Psoas muscle (tissue), 8 donors: ENCODE results near the gene RPS2. TPM values are rescaled to one million over a fixed set of nuclear protein-coding genes. Genes with fewer than 3 reads are reported as not detected.

Experiments
- ATAC-seq, 4 donors: fragments of 200-7000 bp; cut with Tn5 transposase; one replicate each; pipeline ENCODE4 v1.9.1; 2020; ENCODE audit warnings: moderate library complexity in 3 of 4, mild to moderate bottlenecking in 2 of 4
- DNase-seq, 2 donors: peaks; one replicate each; pipeline ENCODE4 v3.0.0-alpha.2; 2020
- H3K27ac ChIP-seq: fragments of 200-600 bp; one replicate; pipeline ENCODE4 v1.8.0; 2022
- H3K27me3 ChIP-seq, 3 donors: fragments of 200-600 bp in 1 of 3; one replicate each; pipeline versions ENCODE4 v1.6.1 to v1.8.0; 2013 to 2022; ENCODE audit warnings: low read length in 2 of 3, mild to moderate bottlenecking in 2 of 3, moderate library complexity in 1 of 3; ENCODE audit not compliant: insufficient read depth in 3 of 3
- H3K36me3 ChIP-seq, 2 donors: fragments of 200-600 bp in 1 of 2; one replicate each; pipeline versions ENCODE4 v1.6.1 to v1.8.0; 2013 to 2022; ENCODE audit warnings: low read depth in 1 of 2, mild to moderate bottlenecking in 1 of 2, moderate library complexity in 1 of 2; ENCODE audit not compliant: insufficient read depth in 1 of 2
- H3K4me1 ChIP-seq: fragments of 200-600 bp; one replicate; pipeline ENCODE4 v1.8.0; 2022
- H3K4me3 ChIP-seq: fragments of 200-600 bp; one replicate; pipeline ENCODE4 v1.8.0; 2022; ENCODE audit warnings: mild to moderate bottlenecking
- H3K9me3 ChIP-seq: fragments of 200-600 bp; one replicate; pipeline ENCODE4 v1.8.0; 2022
- CTCF ChIP-seq: fragments of 200-600 bp; IDR thresholded peaks from one replicate; pipeline ENCODE4 v1.8.0; 2022; ENCODE audit warnings: antibody characterized with exemption
- WGBS, 3 donors: extraction: QIAGEN DNeasy Blood & Tissue Kit; methylation state at CpG; one replicate each; pipeline versions ENCODE4 v1.1.6 to v1.1.7; 2013; 5-methylcytosine and 5-hydroxymethylcytosine counted together
- intact Hi-C, 2 donors: fragments of 100-400 bp; cut with DNase I; formaldehyde crosslinking; loops; one replicate each; pipeline versions ENCODE4 v1.11.0 to v1.14.2; 2022
- polyA plus RNA-seq, 3 donors: library from polyadenylated mRNA; stranded (reverse); fragments of 200-250 nt; gene quantifications; one replicate each; pipeline ENCODE4 v1.2.3, GENCODE V29; 2013
- total RNA-seq, 4 donors: library from RNA; stranded (reverse); fragmentation: NEBNext Ultra II Directional in 2 of 4; extraction: Animal tissue kit (Norgen Biotek cat#: 25700) in 2 of 4; gene quantifications; one replicate each; pipeline versions ENCODE4 v1.2.1 to v1.2.4, GENCODE V29; 2021 to 2023
- donor health status: healthy with polysubstance abuse.
- donor health status: DM: no; HTN: no; CAD: no; lungs with moderate emphysema.
- donor health status: Bipolar disorder and iron deficiency.
- donor health status: healthy.
- donor health status: DM: yes; HTN: yes; CAD: no.
- donor health status: DM: no; HTN: no; CAD: no.
- donor health status: DM: no; HTN: no; CAD: no.
- donor health status: DM: yes; HTN: yes; CAD: no.

Gene RPS2
- total and polyA plus RNA-seq, 7 donors, result 1,044 to 3,940 (median 1,902) TPM

GRCh38 chr16:1917665-1918350, 46.8 kb downstream of the RPS2 start:
- no peak for TF ChIP-seq CTCF
- H3K4me1 ChIP-seq, result no peaks in the 10 kb centered on the region
- 1 to 2% (median 1%) methylated on average over 38 to 81 of the region's 81 CpGs for WGBS, 3 donors
- intact Hi-C loops, result no loop called here
- no peaks in the 10 kb centered on the region for H3K36me3 ChIP-seq
- no peak overlapping the region for H3K4me3 ChIP-seq
- peaks cover 0 to 83% (median 27%) of the 10 kb centered on the region in 3 donors for H3K27me3 ChIP-seq
- no peak overlapping the region for H3K27ac ChIP-seq
- no peak for ATAC-seq
- no peak for DNase-seq
- H3K9me3 ChIP-seq, result no peaks in the 10 kb centered on the region

- Histone ChIP-seq H3K36me3 (no peaks in the 10 kb centered on the region), H3K9me3 (no peaks in the 10 kb centered on the region), H3K4me3 (no peak overlapping the region), H3K4me1 (no peaks in the 10 kb centered on the region), H3K27ac (no peak overlapping the region), H3K27me3 (peaks cover 0 to 77% (median 26%) of the 10 kb centered on the region in 3 donors)
- DNase-seq, result no peak
- TF ChIP-seq CTCF, result no peak
- ATAC-seq, result no peak
- 6 to 9% (median 6%) methylated on average over 22 of the region's 22 CpGs for WGBS, 3 donors
- intact Hi-C loops, result no loop called here
Observed at GRCh38 chr16:1917056-1917664, 47.5 kb downstream of the RPS2 start.

GRCh38 chr16:1916640-1916990, 48.0 kb downstream of the RPS2 start:
- WGBS, 3 donors, result 7 to 12% (median 9%) methylated on average over 4 to 5 of the region's 5 CpGs
- Histone ChIP-seq H3K27ac (no peak overlapping the region), H3K4me1 (no peaks in the 10 kb centered on the region), H3K36me3 (no peaks in the 10 kb centered on the region), H3K27me3 (peaks cover 0 to 71% (median 28%) of the 10 kb centered on the region in 3 donors), H3K4me3 (no peak overlapping the region), H3K9me3 (no peaks in the 10 kb centered on the region)
- ATAC-seq (no peak), DNase-seq (no peak)
- intact Hi-C loops, result no loop called here
- no peak for TF ChIP-seq CTCF

- DNase-seq (no peak), ATAC-seq (no peak)
- Histone ChIP-seq H3K4me1 (no peaks in the 10 kb centered on the region), H3K27ac (no peak overlapping the region), H3K9me3 (no peaks in the 10 kb centered on the region), H3K36me3 (no peaks in the 10 kb centered on the region), H3K27me3 (peaks cover 0 to 65% (median 28%) of the 10 kb centered on the region in 3 donors), H3K4me3 (no peak overlapping the region)
- intact Hi-C loops, result no loop called here
- TF ChIP-seq CTCF, result no peak
- WGBS, 3 donors, result 58 to 62% (median 60%) methylated on average over 22 to 25 of the region's 25 CpGs
Observed at GRCh38 chr16:1915732-1916639, 48.6 kb downstream of the RPS2 start.
